Loucy (cell line): Measurements from ENCODE around the gene LSM12.

Source experiments
- H2AFZ ChIP-seq: fragments of 200-600 bp; sonication (generic); 2 replicates; pipeline ENCODE4 v1.6.0; 2016; ENCODE audit warnings: antibody characterized with exemption, mild to moderate bottlenecking, low read length, moderate library complexity
- H3F3A ChIP-seq: fragments of 200-600 bp; 2 replicates; pipeline ENCODE4 v1.6.0; 2016; ENCODE audit warnings: antibody characterized with exemption, low read depth, mild to moderate bottlenecking
- H3K27me3 ChIP-seq: fragments of 200-600 bp; sonication (generic); 2 replicates; pipeline ENCODE4 v1.6.1; 2014; ENCODE audit warnings: low read length, mild to moderate bottlenecking; ENCODE audit not compliant: insufficient read depth, poor library complexity, severe bottlenecking
- H3K36me3 ChIP-seq: fragments of 200-600 bp; sonication (generic); 2 replicates; pipeline ENCODE4 v1.6.1; 2016; ENCODE audit warnings: low read length; ENCODE audit not compliant: insufficient read depth
- H3K4me1 ChIP-seq: fragments of 200-600 bp; sonication (generic); 2 replicates; pipeline ENCODE4 v1.5.1; 2014; ENCODE audit warnings: low read length, mild to moderate bottlenecking; ENCODE audit not compliant: insufficient read depth, poor library complexity, severe bottlenecking
- H3K4me2 ChIP-seq: fragments of 200-600 bp; sonication (generic); 2 replicates; pipeline ENCODE4 v1.6.0; 2014; ENCODE audit warnings: antibody characterized with exemption, low read length, low read depth, mild to moderate bottlenecking; ENCODE audit not compliant: poor library complexity, severe bottlenecking
- H3K4me3 ChIP-seq: fragments of 200-600 bp; sonication (generic); 2 replicates; pipeline ENCODE4 v1.5.1; 2014; ENCODE audit warnings: low read length, mild to moderate bottlenecking, mixed read lengths; ENCODE audit not compliant: poor library complexity, severe bottlenecking
- H3K79me2 ChIP-seq: fragments of 200-600 bp; sonication (generic); 2 replicates; pipeline ENCODE4 v1.6.1; 2014; ENCODE audit warnings: low read length; ENCODE audit not compliant: insufficient read depth
- H3K9ac ChIP-seq: fragments of 200-600 bp; sonication (generic); 2 replicates; pipeline ENCODE4 v1.6.0; 2014; ENCODE audit warnings: mild to moderate bottlenecking, low read depth, low read length, moderate library complexity; ENCODE audit not compliant: poor library complexity, severe bottlenecking
- H3K9me2 ChIP-seq: fragments of 200-600 bp; sonication (generic); replicated peaks from 2 replicates; pipeline ENCODE4 v1.6.1; 2016; ENCODE audit warnings: low read depth, low read length, mixed read lengths
- H3K9me3 ChIP-seq: fragments of 200-600 bp; sonication (generic); 2 replicates; pipeline ENCODE4 v1.6.1; 2014; ENCODE audit warnings: mild to moderate bottlenecking, antibody characterized with exemption, low read length, low read depth; ENCODE audit not compliant: insufficient read depth
- H4K20me1 ChIP-seq: fragments of 200-600 bp; sonication (generic); 2 replicates; pipeline ENCODE4 v1.6.0; 2014; ENCODE audit warnings: antibody characterized with exemption, low read length, mild to moderate bottlenecking; ENCODE audit not compliant: insufficient read depth, poor library complexity, severe bottlenecking
- EZH2phosphoT487 ChIP-seq: fragments of 200-600 bp; IDR thresholded peaks from 2 replicates; pipeline ENCODE4 v1.6.1; 2018; ENCODE audit warnings: antibody characterized with exemption, mild to moderate bottlenecking, moderate library complexity, borderline replicate concordance
- TF ChIP-seq, protein P1 (sequence below): fragments of 200-600 bp; sonication (generic); conservative IDR thresholded peaks from 2 replicates; pipeline ENCODE4 v1.5.1; 2014; ENCODE audit warnings: mild to moderate bottlenecking, antibody characterized with exemption, low read length

Gene LSM12

DNA sequence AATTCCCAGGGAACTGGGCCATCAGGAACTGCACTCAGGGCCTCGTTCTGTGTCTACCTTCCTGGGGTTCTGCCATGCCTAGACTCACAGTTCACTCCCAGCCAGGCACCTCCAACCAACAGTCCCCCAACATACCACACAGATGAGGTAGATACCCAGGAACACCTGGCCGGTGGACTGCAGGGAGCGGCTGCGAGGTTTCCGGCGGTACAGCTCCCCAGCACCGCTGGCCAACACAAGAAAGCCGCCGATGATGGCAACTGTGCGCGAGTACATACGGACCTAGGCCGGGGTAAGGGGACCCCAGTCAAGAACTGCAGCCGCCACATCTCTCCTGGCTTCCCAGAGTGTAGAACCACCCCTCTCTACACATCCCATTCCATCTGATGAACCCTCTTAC, 53.6 kb downstream of the LSM12 start:
- no peak for TF ChIP-seq EZH2phosphoT487
- TF ChIP-seq, protein P1, sequence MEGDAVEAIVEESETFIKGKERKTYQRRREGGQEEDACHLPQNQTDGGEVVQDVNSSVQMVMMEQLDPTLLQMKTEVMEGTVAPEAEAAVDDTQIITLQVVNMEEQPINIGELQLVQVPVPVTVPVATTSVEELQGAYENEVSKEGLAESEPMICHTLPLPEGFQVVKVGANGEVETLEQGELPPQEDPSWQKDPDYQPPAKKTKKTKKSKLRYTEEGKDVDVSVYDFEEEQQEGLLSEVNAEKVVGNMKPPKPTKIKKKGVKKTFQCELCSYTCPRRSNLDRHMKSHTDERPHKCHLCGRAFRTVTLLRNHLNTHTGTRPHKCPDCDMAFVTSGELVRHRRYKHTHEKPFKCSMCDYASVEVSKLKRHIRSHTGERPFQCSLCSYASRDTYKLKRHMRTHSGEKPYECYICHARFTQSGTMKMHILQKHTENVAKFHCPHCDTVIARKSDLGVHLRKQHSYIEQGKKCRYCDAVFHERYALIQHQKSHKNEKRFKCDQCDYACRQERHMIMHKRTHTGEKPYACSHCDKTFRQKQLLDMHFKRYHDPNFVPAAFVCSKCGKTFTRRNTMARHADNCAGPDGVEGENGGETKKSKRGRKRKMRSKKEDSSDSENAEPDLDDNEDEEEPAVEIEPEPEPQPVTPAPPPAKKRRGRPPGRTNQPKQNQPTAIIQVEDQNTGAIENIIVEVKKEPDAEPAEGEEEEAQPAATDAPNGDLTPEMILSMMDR = no peak
- peaks cover 11% of the 10 kb centered on the region; the same call in 1 of the 2 replicates for H3K79me2 ChIP-seq

DNA sequence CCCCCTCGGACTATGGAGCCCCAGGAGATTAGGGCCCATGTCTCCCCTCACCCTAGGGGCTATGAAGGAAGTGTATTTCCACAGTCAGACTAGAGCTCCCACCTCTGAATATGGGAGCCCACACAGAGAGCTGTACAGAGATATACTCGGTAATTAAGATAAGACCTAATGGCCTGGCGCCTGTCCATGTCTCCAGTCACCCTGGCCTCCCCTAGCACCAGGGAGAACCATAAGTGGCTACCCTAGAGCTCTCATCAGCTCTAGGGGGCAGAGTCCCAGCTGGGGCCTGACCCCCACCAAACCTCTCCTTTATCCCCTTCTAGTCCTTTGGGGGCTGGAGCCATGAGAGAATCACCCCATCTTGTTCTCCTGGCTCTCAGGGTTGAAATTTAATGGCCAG, 54.1 kb downstream of the LSM12 start:
- Histone ChIP-seq H3K27me3 (no peaks in the 10 kb centered on the region), H2AFZ (no peak overlapping the region), H4K20me1 (no peaks in the 10 kb centered on the region), H3K4me3 (no peak overlapping the region), H3K9me2 (no peaks in the 10 kb centered on the region), H3K9me3 (no peaks in the 10 kb centered on the region), H3K4me1 (peaks cover 14% of the 10 kb centered on the region), H3F3A (no peaks in the 10 kb centered on the region), H3K9ac (no peak overlapping the region), H3K79me2 (peaks cover 11% of the 10 kb centered on the region; the same call in 1 of the 2 replicates), H3K36me3 (no peaks in the 10 kb centered on the region), H3K4me2 (no peak overlapping the region)
- TF ChIP-seq EZH2phosphoT487 = no peak
- TF ChIP-seq, protein P1 = no peak

More for the DNA sequence above, 53.6 kb downstream of the LSM12 start:
- H3K9me3 ChIP-seq = no peaks in the 10 kb centered on the region
- no peak overlapping the region for H3K9ac ChIP-seq
- no peaks in the 10 kb centered on the region for H3K36me3 ChIP-seq
- no peak overlapping the region for H2AFZ ChIP-seq
- H3K27me3 ChIP-seq = no peaks in the 10 kb centered on the region
- peak overlapping the region; percentile 16 for H3K4me2 ChIP-seq
- H3F3A ChIP-seq = no peaks in the 10 kb centered on the region
- H4K20me1 ChIP-seq = no peaks in the 10 kb centered on the region
- H3K9me2 ChIP-seq = no peaks in the 10 kb centered on the region
- no peak overlapping the region for H3K4me3 ChIP-seq
- H3K4me1 ChIP-seq = peaks cover 11% of the 10 kb centered on the region

DNA sequence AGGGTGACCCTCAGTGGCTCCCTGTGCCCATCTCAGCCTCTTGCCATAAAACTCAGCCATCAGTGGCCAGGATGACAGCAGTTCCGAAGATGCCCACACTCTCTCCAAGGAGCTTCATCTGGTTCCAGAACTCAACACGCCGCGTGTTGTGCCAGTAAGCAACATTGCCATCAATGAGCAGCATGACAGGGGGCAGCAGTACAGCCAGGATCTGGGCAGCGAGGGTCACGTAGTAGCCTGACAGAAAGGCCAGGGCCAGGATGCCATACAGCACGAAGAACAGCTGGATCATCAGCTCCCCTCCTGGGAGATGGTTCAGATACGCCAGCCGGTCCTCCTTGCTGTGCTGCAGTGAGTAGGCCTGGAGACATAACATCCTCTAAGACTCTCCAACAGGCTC, 54.6 kb downstream of the LSM12 start:
- H3K27me3 ChIP-seq = no peaks in the 10 kb centered on the region
- no peak overlapping the region for H3K4me3 ChIP-seq
- no peak overlapping the region for H2AFZ ChIP-seq
- no peaks in the 10 kb centered on the region for H3K36me3 ChIP-seq
- TF ChIP-seq, protein P1 = no peak
- TF ChIP-seq EZH2phosphoT487 = no peak
- H3K79me2 ChIP-seq = peaks cover 11% of the 10 kb centered on the region; the same call in 1 of the 2 replicates
- no peaks in the 10 kb centered on the region for H3K9me3 ChIP-seq
- no peaks in the 10 kb centered on the region for H4K20me1 ChIP-seq
- H3K9me2 ChIP-seq = no peaks in the 10 kb centered on the region
- peaks cover 18% of the 10 kb centered on the region for H3K4me1 ChIP-seq
- H3F3A ChIP-seq = no peaks in the 10 kb centered on the region
- no peak overlapping the region for H3K4me2 ChIP-seq
- no peak overlapping the region for H3K9ac ChIP-seq
